NT2/D1 (cell line): Measurements from ENCODE around the gene GPRC5A.

Source experiments
- SUZ12 ChIP-seq: IDR thresholded peaks from 2 replicates; pipeline ENCODE4 v1.6.1; 2011; ENCODE audit not compliant: insufficient read length, insufficient read depth; ENCODE audit errors: extremely low read depth
- YY1 ChIP-seq: IDR thresholded peaks from 2 replicates; pipeline ENCODE4 v1.6.1; 2011; ENCODE audit not compliant: insufficient read length, insufficient read depth
- ZNF274 ChIP-seq: IDR thresholded peaks from 2 replicates; pipeline ENCODE4 v1.6.1; 2011; ENCODE audit warnings: mild to moderate bottlenecking, low read depth, low read length

GRCh38 chr12:12919666-12920435 lies 28.5 kb downstream of the GPRC5A start:
- TF ChIP-seq YY1: no peak
- TF ChIP-seq ZNF274: no peak
- no peak for TF ChIP-seq SUZ12
